HG03439 (cell line): Measurements from ENCODE around the gene IPO13.

Experiments
- ATAC-seq: cut with Tn5 transposase; IDR thresholded peaks from one replicate; pipeline ENCODE4 v1.9.1; 2021; ENCODE audit warnings: mild to moderate bottlenecking, moderate library complexity; ENCODE audit not compliant: unreplicated experiment

Gene IPO13

DNA sequence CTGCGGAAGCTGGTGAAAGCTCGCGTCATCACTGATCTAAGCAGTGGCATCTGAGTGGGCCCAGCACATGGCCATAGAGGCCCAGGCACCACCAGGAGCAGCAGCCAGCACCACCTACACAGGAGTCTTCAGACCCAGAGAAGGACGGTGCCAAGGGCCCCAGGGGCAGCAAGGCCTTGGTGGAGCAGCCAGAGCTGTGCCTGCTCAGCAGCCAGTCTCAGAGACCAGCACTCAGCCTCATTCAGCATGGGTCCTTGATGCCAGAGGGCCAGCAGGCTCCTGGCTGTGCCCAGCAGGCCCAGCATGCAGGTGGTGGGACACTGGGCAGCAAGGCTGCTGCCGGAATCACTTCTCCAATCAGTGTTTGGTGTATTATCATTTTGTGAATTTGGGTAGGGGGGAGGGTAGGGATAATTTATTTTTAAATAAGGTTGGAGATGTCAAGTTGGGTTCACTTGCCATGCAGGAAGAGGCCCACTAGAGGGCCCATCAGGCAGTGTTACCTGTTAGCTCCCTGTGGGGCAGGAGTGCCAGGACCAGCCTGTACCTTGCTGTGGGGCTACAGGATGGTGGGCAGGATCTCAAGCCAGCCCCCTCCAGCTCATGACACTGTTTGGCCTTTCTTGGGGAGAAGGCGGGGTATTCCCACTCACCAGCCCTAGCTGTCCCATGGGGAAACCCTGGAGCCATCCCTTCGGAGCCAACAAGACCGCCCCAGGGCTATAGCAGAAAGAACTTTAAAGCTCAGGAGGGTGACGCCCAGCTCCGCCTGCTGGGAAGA, 16.4 kb upstream of the IPO13 start:
- no peak for ATAC-seq

DNA sequence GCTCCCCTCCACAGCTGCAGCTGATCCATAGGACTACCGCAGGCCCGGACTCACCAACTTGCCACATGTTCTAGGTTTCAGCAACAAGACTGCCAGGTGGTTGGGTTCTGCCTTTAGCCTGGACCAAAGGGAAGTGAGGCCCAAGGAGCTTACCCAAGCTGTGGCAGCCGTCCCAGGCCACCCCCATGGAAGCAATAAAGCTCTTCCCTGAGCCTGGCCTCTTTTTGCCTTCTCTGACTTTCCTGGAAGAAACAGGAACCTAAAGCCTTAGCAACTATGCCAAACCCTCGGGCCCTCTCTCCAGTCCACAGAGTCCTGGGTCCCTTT, 15.8 kb upstream of the IPO13 start:
- ATAC-seq, result no peak

DNA sequence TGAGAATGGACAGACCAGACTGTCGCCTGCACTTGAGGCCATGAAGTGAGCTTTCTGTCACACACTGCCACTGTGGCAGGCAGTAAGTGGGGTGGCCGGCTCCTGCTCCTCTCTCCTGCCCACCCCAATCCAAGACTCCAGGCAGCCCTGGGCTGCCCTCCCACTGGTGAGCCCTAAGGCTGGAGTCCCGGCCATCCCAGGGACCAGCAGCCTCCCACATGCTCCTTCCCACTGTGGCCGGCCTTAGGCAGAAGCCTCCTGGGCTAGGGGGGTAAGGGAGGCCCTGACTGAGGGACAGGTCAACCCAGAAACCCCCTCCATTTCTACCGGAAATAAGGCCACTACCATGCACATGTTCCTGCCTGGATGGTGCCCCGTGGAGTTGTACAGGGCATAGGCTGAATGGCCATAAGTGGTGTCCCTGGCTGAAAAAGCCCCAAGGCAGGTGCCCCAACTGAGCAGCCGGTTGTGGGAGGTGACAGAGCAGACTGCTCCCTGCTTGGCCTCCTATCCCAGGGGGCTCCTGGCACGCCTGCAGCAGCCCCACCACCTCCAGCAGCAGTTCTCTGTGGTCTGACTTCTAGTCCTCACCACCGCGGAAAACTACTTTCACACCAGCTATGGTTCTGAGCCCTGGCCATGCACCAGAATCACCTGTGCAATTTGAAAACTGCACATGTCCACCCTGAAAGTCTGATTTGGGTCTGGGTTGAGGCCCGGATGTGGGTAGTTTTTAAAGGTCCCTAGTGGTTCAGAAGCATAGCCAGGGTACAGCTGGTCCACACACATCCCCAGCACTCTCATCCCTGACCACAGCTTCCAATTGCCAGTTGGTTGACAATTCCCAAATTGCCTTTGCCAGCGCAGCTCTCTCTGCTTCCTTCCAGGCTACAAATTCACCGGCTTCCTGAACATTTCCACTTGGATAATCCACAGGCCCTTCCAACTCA, 14.8 kb upstream of the IPO13 start:
- no peak for ATAC-seq

DNA sequence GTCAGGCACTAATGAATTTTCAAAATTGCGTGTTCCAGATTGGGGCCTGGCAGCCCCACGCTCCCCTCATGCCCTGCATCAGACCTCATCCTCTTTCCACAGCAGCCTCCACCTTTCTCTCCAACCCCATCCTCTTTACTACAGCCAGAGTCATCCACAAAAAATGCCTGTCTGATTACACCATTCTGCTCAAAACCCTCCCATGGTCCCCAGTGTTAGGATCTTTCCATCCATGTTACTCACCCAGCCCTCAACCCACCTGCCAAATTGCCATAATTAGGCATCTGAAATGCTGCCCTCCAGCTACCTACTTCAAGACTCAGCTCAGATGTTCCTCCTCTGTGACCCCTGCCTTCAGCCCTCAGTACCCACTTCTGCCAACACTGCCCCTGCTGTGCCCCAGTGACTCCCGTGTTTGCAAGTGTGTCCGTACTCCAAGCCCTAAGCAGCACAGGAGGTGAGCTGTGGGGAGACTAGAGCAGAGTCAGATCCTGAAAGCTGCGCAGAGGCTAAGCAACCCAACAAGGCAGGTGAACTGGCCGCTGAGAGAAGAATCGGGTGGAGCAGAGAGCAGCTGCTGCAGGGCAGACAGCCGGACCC, 13.9 kb upstream of the IPO13 start:
- no peak for ATAC-seq

DNA sequence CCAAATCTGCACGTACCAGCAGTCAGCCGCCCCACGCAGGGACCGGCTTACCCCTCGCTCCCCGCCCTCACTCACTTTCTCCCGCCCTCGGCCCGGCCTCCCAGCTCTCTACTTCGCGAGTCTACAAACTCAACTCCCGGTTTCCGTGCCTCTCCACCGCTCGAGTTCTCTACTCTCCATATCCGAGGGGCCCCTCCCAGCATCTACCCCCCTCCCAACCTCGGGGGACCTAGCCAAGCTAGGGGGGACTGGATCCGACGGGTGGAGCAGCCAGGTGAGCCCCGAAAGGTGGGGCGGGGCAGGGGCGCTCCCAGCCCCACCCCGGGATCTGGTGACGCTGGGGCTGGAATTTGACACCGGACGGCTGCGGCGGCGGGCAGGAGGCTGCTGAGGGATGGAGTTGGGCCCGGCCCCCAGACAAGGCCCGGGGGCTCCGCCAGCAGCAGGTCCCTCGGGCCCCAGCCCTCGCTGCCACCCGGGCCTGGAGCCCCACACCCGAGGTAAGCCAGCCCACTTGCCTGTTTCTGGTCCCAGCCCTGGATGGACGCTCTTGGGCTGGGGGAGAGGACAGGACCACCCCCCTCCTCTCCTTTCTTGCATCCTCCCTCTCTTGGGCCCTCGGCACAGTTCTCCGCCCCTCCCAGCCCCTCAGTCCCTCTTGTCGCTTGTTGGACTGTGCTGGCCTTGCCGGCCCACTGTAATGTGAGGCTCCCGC, 13.2 kb upstream of the IPO13 start, which contains the start of gene ARTN:
ARTN (plus strand) TSS at position 416 of the 715 bp plus-strand sequence. CDS start 1,856 bp downstream, outside the sequence.
- no peak for ATAC-seq

DNA sequence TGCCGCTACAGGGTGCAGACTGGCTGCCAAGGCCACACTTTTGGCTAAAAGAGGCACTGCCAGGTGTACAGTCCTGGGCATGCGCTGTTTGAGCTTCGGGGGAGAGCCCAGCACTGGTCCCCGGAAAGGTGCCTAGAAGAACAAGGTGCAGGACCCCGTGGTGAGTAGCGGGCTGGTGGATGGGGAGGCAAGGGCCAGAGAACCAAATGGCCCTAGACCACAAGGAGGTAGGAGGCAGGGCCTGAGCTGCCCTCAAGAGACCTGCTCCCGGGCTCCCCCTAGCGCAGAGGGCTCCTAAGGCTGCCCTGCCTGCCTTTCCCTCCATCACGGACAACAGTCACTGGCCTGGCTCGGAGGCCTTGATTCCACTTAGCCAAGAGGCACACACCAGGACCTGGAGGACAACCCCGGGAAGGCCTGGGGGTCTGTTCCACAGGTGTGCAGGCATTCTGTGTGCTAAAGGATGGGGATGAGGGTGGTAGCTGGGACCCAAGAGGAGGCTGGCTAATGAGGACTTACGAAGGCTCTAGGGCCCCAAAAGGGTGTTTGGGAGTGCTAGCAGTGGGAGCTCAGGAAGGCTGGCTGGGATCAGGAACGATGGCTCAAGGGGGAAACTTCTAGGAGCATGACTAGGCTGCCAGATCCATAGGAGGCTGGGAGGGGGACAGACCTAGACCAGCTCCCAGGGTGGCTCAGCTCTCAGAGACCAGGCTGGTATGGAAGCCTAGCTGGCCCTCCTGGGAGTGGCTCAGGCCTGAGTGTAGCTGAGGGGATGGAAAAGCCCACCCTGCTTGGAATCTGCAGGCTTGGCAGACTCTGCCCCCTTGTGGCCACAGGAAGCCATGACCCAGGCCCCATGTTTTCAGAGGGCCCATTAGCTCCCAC, 12.4 kb upstream of the IPO13 start:
- ATAC-seq, result no peak

DNA sequence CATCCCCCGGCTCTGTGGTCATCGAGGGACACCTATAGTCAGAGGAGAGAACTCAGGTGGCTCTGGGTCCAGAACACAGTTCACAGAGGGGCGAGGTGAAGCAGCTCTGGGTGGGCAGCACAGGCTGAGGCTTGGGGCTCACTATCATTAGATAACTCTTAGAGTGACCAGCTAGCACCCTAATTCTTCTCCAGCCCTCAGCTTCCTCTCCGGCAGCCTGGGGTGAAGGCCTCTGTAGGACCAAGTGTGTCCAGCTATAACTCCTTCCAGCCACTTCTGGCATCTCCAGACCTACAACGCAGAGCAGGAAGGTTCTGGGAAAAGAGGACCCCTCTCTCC, 11.8 kb upstream of the IPO13 start:
- ATAC-seq, result no peak

DNA sequence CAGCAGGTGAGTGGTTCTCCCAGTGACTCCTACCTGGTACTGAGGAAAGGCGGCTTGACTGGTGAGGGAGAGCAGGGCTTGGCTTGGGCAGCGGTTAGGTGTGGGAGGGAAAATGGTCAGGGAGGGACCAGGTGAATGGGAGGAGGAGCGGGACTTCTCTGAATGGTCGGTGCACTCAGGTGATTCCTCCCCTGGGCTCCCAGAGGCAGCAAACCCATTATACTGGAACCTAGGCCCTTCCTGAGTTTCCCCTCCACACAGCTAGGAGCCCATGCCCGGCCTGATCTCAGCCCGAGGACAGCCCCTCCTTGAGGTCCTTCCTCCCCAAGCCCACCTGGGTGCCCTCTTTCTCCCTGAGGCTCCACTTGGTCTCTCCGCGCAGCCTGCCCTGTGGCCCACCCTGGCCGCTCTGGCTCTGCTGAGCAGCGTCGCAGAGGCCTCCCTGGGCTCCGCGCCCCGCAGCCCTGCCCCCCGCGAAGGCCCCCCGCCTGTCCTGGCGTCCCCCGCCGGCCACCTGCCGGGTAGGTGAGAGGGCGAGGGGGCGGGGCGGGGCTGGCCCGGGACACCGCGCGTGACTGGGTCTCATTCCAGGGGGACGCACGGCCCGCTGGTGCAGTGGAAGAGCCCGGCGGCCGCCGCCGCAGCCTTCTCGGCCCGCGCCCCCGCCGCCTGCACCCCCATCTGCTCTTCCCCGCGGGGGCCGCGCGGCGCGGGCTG, 10.9 kb upstream of the IPO13 start:
- no peak for ATAC-seq

DNA sequence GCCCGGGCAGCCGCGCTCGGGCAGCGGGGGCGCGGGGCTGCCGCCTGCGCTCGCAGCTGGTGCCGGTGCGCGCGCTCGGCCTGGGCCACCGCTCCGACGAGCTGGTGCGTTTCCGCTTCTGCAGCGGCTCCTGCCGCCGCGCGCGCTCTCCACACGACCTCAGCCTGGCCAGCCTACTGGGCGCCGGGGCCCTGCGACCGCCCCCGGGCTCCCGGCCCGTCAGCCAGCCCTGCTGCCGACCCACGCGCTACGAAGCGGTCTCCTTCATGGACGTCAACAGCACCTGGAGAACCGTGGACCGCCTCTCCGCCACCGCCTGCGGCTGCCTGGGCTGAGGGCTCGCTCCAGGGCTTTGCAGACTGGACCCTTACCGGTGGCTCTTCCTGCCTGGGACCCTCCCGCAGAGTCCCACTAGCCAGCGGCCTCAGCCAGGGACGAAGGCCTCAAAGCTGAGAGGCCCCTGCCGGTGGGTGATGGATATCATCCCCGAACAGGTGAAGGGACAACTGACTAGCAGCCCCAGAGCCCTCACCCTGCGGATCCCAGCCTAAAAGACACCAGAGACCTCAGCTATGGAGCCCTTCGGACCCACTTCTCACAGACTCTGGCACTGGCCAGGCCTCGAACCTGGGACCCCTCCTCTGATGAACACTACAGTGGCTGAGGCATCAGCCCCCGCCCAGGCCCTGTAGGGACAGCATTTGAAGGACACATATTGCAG, 10.2 kb upstream of the IPO13 start:
- ATAC-seq, result no peak

DNA sequence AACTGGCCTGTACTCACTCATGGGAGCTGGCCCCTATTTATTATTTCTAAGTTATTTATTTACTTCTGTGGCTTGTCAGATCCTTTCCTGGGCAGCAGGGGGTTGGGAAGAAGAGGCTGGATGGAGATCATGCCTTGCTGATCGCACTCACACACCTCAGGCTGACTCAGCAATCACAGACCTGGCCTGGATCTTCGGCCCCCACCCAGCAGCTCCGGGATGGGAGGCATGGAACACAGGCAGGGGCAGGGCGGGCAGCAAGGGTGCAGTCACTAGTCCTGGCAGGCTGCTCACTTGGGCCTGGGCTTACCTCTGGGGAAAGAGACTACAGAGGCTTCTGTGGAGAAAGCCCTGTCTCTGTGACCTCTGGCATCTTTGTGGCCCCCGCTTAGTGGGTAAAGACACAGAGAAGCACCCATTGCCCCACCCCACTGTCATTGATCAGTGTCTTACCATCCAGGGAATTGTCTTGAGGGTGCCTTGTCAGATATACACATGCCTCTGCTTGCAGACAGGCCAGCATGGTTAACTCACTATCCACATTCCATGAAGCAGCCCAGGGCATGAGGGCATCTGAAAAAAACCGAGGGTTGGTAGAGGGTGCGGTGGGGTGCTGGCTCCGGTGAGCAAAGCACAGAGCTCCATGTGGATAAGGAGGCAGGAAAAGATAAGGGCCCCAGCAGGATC, 9.4 kb upstream of the IPO13 start:
- no peak for ATAC-seq

DNA sequence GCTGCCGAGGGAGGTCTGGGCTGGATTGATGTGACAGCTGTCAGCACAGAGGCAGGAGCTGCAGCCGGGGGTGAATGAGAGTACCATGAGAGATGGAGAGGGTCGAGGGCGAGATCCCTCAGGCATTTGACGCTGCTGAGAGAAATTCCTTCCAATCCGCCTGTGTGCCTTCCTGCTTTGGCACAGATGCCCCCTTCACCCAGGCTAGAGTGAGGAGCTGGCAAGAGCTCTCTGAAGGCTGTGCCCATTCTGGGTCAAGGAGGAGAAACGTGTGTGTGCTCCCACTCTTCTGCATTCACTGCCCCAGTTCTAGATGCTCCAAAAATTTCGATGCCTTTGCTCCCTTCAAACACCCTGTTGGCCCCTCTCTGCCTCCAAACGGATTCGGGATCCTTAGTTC, 8.4 kb upstream of the IPO13 start:
- ATAC-seq, result no peak

DNA sequence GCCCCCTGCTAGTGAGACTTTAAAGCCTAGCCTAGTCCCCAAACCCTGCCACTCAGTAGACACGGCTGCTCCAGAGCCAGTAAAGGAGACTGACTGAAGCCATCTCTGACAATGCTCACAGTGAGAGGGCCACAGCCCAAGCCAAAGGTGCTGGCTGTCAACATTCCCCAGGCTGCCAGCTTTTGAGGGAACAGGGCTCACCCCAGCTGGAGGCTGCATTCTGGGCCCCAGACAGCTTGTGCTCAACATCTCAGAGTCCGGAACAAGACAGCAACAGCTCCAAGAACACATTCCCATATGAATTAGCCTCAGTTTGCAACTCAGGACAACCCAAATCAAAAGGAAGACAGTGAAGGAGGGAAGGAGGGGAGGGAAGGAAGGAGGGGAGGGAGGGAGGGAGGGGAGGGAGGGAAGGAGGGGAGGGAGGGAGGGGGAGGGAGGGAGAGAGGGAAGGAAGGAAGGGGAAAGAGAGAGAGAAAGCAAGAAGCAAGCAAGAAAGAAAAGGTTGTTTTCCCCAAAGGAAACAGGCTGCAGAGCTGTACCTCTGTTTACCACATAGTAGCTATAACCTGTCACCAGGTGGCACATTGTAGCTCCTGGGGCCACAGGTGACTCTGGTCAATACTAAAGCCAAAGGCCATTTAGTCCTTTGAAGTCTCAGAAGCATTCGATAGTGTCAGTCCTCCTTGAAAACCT, 7.7 kb upstream of the IPO13 start:
- no peak for ATAC-seq

DNA sequence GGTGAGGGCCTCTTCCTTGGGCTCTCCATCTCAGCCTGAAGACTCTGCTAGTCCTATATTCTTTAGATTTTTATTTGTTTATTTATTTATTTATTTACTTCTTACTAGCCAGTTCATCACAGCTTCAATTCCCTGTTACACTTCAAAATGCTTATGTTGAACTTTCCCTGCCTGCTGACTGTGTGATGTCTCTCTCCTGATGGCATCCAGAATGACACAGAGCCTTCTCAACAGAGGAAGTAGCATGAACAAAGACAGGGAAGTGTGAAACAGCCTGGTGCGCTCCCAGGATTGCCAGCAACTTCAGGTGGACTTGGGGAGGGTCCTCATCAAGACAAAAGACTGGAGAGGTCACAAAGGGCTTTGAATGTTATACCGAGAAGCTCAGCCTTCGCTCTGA, 4.3 kb upstream of the IPO13 start:
- ATAC-seq, result no peak

DNA sequence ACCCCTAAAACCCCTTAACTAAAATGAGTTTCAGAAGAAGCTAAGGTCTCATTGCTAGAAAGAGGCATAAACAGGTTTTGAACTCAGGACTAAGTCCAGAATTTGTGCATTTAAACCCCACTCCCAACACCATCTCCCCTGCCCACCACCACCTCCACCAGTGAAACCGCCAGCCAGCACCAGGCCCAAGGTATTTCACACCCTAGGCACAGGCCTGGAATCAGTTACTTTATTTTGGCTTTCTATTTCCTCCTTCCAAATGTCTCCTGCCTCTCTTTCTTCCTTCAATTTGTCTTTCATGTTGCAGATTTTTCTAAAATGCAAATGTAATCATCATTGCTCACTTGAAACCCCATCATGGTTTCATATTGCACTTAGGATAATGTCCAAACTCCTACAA, 1.9 kb upstream of the IPO13 start:
- ATAC-seq, result no peak

DNA sequence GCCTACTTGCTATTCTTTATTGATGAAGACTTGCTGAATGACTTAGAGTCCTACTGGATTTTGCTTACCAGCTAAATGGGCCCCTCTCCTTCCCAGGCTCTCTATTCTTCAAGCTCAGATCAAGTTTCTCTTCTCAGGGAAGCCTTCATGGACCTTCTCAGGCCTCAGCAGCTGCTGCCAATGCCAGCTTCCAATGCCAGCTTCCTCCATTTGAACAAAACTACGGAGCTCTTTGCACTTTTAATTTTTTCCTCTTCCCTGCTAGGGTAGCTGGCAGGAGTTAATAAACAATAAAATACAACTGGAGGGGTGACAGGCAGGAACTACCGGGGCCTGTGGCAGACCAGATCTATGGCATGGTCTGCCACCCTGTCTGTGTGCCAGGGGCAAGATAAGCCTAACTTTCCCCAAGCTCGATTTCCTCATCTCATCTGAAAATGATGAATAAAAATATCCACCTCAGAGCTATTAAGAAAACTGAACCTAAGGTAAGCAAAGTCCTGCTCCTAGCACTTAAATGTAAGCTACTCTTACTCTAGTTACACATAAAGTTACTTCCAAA, 995 bp upstream of the IPO13 start:
- ATAC-seq, result no peak

DNA sequence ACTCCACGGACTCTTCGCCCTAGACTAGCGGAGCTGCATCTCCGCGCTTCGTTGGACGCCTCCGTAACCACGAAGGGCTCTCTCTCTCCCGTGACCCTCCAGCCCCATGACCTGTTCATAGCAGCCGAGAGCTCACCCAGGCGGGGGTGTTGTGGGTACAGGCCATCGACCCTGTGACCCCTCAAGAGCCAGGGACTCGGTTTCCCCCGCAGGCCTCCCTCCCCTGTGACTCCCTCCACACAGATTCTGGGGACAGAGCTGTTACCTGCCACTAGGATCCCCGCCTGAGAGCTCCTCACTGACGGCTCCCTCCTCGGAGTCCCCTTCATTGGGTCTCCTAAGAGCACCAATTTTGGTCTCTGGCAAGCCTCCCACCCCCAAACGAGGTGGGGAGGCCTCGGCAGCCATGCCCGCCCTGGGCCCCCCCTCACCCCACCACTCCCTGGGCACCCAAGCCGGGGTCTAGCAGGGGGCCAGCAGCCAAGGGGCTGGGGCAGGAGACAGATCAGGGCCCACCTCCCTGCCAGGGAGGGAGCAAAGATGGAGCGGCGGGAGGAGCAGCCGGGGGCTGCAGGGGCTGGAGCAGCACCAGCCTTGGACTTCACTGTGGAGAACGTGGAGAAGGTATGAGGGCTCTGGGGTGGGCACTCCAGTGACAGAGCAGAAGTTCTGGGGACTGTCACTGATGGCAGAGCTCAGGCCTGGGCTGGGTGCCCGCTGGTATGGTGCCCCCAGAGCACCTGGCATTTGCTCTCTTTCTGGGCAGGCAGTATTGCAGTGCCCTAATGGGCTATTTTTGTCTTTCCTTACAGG, 517 bp downstream of the IPO13 start:
- ATAC-seq, result no peak
